ENCODE results near the gene RENBP.

- no peak for TF ChIP-seq CTCF (IDR thresholded peaks at IDR 0.05)
- TF ChIP-seq POLR2A (IDR thresholded peaks at IDR 0.05) = no peak
Measured at GRCh38 chrX:153910446-153910845, 34.0 kb downstream of the RENBP start.
